PC-3 (cell line): ENCODE measurements around the gene TMOD2.

ENCODE experiments used
- CTCF ChIP-seq: fragments of 300-600 bp; sonication (generic); conservative IDR thresholded peaks from 2 replicates; pipeline ENCODE4 v1.5.1; 2017; ENCODE audit warnings: antibody characterized with exemption, low read depth, mild to moderate bottlenecking, low read length
- EZH2 ChIP-seq: fragments of 300-600 bp; sonication (generic); IDR thresholded peaks from one replicate; pipeline ENCODE4 v1.6.1; 2017; ENCODE audit warnings: antibody characterized with exemption, mild to moderate bottlenecking, low read length; ENCODE audit not compliant: unreplicated experiment

- TF ChIP-seq EZH2 (no peak), CTCF (no peak)
Observed at GRCh38 chr15:51702710-51703109, 48.7 kb upstream of the TMOD2 start.
